Activated naive CD8-positive, alpha-beta T cell treated with anti-CD3 and anti-CD28 coated beads for 36 hours (primary cell): ENCODE data around the gene KCNH1. TPM values are rescaled to one million over a fixed set of nuclear protein-coding genes. Genes with fewer than 3 reads are reported as not detected.
A peak's percentile ranks its signal among the peaks of the same experiment; 100 is the strongest.

Experiments used
- DNase-seq: peaks from one replicate; pipeline ENCODE4 v3.0.0; 2021
- H3K27ac Mint-ChIP-seq: one replicate; pipeline ENCODE4 v1.8.0; 2022; ENCODE audit warnings: mild to moderate bottlenecking, moderate library complexity, mixed read lengths
- H3K27me3 Mint-ChIP-seq: one replicate; pipeline ENCODE4 v1.8.0; 2022; ENCODE audit warnings: mild to moderate bottlenecking, mixed read lengths
- H3K36me3 Mint-ChIP-seq: one replicate; pipeline ENCODE4 v1.8.0; 2021; ENCODE audit warnings: mild to moderate bottlenecking, mixed read lengths
- H3K4me1 Mint-ChIP-seq: one replicate; pipeline ENCODE4 v1.8.0; 2021; ENCODE audit warnings: mixed read lengths
- H3K4me3 Mint-ChIP-seq: one replicate; pipeline ENCODE4 v1.8.0; 2022; ENCODE audit warnings: mild to moderate bottlenecking, moderate library complexity, mixed read lengths
- H3K9me3 Mint-ChIP-seq: one replicate; pipeline ENCODE4 v1.8.0; 2022; ENCODE audit warnings: mixed read lengths
- total RNA-seq, 2 experiments: library from RNA; stranded (reverse); gene quantifications; one replicate each; pipeline ENCODE4 v1.2.3, GENCODE V29; 2021

Gene KCNH1
- total RNA-seq, 2 experiments from 2014 or later, result not detected

GRCh38 chr1:210645582-210646257, 488.2 kb downstream of the KCNH1 start:
- Mint-ChIP-seq H3K36me3 (no peaks in the 10 kb centered on the region), H3K4me1 (peaks cover 6% of the 10 kb centered on the region), H3K4me3 (no peak overlapping the region), H3K9me3 (no peaks in the 10 kb centered on the region), H3K27ac (no peak overlapping the region), H3K27me3 (no peaks in the 10 kb centered on the region)
- DNase-seq, result no peak

GRCh38 chr1:210641582-210641981, 492.4 kb downstream of the KCNH1 start:
- H3K9me3 Mint-ChIP-seq, result no peaks in the 10 kb centered on the region
- H3K4me3 Mint-ChIP-seq, result no peak overlapping the region
- no peaks in the 10 kb centered on the region for H3K36me3 Mint-ChIP-seq
- DNase-seq, result no peak
- H3K27me3 Mint-ChIP-seq, result no peaks in the 10 kb centered on the region
- no peaks in the 10 kb centered on the region for H3K4me1 Mint-ChIP-seq
- H3K27ac Mint-ChIP-seq, result no peak overlapping the region

- DNase-seq, result no peak
- H3K36me3 Mint-ChIP-seq, result no peaks in the 10 kb centered on the region
- no peaks in the 10 kb centered on the region for H3K27me3 Mint-ChIP-seq
- H3K4me1 Mint-ChIP-seq, result no peaks in the 10 kb centered on the region
- H3K4me3 Mint-ChIP-seq, result no peak overlapping the region
- H3K9me3 Mint-ChIP-seq, result no peaks in the 10 kb centered on the region
- no peak overlapping the region for H3K27ac Mint-ChIP-seq
Measured at GRCh38 chr1:210635108-210635507, 498.8 kb downstream of the KCNH1 start.

GRCh38 chr1:210633636-210634035, 500.3 kb downstream of the KCNH1 start:
- Mint-ChIP-seq H3K4me3 (no peak overlapping the region), H3K27me3 (no peaks in the 10 kb centered on the region), H3K36me3 (no peaks in the 10 kb centered on the region), H3K4me1 (no peaks in the 10 kb centered on the region), H3K27ac (no peak overlapping the region), H3K9me3 (no peaks in the 10 kb centered on the region)
- no peak for DNase-seq

- H3K36me3 Mint-ChIP-seq, result no peaks in the 10 kb centered on the region
- H3K27ac Mint-ChIP-seq, result no peak overlapping the region
- H3K4me3 Mint-ChIP-seq, result no peak overlapping the region
- H3K9me3 Mint-ChIP-seq, result no peaks in the 10 kb centered on the region
- no peaks in the 10 kb centered on the region for H3K27me3 Mint-ChIP-seq
- no peaks in the 10 kb centered on the region for H3K4me1 Mint-ChIP-seq
- DNase-seq, result no peak
Measured at GRCh38 chr1:210633140-210633539, 500.8 kb downstream of the KCNH1 start.

GRCh38 chr1:210631399-210631798, 502.5 kb downstream of the KCNH1 start:
- Mint-ChIP-seq H3K4me1 (no peaks in the 10 kb centered on the region), H3K36me3 (no peaks in the 10 kb centered on the region), H3K4me3 (no peak overlapping the region), H3K27ac (no peak overlapping the region), H3K27me3 (no peaks in the 10 kb centered on the region), H3K9me3 (no peaks in the 10 kb centered on the region)
- DNase-seq, result no peak

GRCh38 chr1:210629276-210629675, 504.7 kb downstream of the KCNH1 start:
- Mint-ChIP-seq H3K9me3 (no peaks in the 10 kb centered on the region), H3K27ac (no peak overlapping the region), H3K36me3 (no peaks in the 10 kb centered on the region), H3K4me3 (no peak overlapping the region), H3K4me1 (no peaks in the 10 kb centered on the region), H3K27me3 (no peaks in the 10 kb centered on the region)
- DNase-seq, result no peak

GRCh38 chr1:210627755-210628154, 506.2 kb downstream of the KCNH1 start:
- H3K4me1 Mint-ChIP-seq, result no peaks in the 10 kb centered on the region
- H3K36me3 Mint-ChIP-seq, result no peaks in the 10 kb centered on the region
- peak overlapping the region; percentile 27 for H3K27ac Mint-ChIP-seq
- no peak overlapping the region for H3K4me3 Mint-ChIP-seq
- DNase-seq, result no peak
- no peaks in the 10 kb centered on the region for H3K27me3 Mint-ChIP-seq
- no peaks in the 10 kb centered on the region for H3K9me3 Mint-ChIP-seq

Other genes starting within 250 kb of the KCNH1 start
- gene RCOR3, start 125.2 kb upstream of the KCNH1 start, total RNA-seq, result 10 to 100 TPM; 31.8 to 33.7 TPM
- 10 to 100 TPM; 23.7 to 24.4 TPM for gene TRAF5, start 192.7 kb upstream of the KCNH1 start, total RNA-seq